ENCODE measurements around the gene SULT1C3.

DNA sequence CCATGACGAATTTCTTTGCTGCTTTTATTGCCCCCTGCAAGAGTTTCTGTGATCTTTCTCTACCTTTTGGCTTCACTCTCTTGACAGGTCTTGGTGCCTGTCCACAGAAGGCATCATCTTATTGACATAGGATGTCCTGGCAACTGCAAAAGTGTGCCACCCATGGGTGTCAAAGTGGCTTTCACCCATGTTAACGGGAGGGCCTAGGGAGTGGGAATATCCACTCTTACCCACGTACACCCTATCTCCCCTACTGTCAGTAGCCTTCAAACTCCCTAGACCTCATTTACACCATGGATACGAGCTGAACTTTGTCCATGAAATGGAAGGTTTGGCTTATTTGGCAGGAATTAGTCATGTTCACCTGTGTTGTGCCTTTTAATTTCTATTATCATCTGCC lies 16.2 kb upstream of the SULT1C3 start:
- TF ChIP-seq, protein P1, sequence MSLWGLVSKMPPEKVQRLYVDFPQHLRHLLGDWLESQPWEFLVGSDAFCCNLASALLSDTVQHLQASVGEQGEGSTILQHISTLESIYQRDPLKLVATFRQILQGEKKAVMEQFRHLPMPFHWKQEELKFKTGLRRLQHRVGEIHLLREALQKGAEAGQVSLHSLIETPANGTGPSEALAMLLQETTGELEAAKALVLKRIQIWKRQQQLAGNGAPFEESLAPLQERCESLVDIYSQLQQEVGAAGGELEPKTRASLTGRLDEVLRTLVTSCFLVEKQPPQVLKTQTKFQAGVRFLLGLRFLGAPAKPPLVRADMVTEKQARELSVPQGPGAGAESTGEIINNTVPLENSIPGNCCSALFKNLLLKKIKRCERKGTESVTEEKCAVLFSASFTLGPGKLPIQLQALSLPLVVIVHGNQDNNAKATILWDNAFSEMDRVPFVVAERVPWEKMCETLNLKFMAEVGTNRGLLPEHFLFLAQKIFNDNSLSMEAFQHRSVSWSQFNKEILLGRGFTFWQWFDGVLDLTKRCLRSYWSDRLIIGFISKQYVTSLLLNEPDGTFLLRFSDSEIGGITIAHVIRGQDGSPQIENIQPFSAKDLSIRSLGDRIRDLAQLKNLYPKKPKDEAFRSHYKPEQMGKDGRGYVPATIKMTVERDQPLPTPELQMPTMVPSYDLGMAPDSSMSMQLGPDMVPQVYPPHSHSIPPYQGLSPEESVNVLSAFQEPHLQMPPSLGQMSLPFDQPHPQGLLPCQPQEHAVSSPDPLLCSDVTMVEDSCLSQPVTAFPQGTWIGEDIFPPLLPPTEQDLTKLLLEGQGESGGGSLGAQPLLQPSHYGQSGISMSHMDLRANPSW (CRISPR knock-in tag; IDR thresholded peaks at IDR 0.05; ENCODE audit: borderline replicate concordance): no peak
- TF ChIP-seq ZNF224 (CRISPR knock-in tag; IDR thresholded peaks at IDR 0.05): no peak
- no peak for TF ChIP-seq MED8 (CRISPR knock-in tag; IDR thresholded peaks at IDR 0.05; ENCODE audit: insufficient replicate concordance)

Measured in HepG2 (cell line).